Measurements from ENCODE around the gene PMIS2. TPM values are rescaled to one million over a fixed set of nuclear protein-coding genes. Genes with fewer than 3 reads are reported as not detected.

Gene PMIS2
- total RNA-seq, 1 experiment from 2014 or later, result not detected

DNA sequence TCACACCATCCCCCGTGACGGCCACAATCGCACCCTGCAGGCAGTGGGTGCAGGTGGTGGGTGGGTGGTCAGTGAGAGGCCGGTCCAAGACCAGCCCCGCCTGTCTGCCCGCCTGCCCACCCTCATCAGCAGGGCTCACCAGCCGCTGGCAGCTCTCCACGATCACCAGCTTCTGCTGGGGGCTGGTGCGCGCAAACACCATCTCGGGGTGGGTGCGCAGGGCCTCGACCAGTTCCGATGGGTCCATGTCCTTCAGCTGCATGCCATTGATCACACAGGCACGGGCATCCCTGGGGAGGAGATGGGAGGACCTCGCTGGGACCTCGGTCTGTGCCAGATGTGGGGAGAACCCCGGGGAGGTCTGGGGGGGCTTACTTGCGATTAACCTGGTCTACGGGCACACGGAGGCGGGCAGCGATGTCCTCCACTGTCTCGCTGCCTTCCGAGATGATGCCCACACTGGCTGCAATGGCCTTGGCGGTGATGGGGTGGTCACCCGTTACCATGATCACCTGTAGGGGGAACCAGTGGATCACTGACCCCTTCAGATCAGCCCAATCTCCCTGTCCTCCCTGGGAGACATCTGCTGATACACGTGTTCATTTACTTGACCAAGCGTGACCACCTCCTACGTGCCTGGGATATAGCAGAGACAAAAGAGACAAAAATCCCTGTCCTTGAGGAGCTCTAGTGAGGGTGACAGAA is 30.5 kb upstream of the PMIS2 start:
- in situ Hi-C loops (cut with HindIII; ENCODE audit: low sequenced_read_pairs), result loop anchor here (5.0 kb wide), 1 partner anchor 52 kb away; no protein-coding TSS in a partner anchor
- peak; percentile 23 for DNase-seq (ENCODE audit: low spot score)

DNA sequence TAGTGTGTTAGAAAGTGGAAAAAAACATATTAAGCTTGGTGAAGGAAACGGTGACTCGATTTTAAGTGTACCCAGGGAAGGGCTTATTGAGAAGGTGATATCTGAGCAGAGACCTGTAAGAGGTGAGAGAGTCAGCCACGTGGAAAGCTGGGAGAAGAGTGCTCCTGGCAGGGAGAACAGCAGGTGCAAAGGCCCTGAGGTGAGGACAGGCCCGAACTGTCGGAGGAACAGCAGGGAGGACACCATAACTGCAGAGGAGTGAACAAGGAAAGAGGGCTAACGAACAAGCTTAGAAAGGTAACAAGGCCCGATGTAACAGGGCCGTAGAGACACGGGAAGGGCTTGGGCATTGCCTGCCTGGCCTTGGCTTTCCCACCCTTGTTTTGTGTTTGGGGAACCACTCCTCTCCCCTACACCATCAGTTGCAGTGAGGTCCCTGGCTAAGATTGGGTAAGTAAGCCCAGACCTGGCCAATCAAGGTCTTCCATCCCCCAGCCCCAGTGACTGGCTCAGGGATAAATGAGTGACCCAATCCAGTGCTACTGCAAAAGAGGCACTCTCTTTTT is 29.9 kb upstream of the PMIS2 start:
- no peak for DNase-seq (ENCODE audit: low spot score)
- in situ Hi-C loops (cut with HindIII; ENCODE audit: low sequenced_read_pairs), result loop anchor here (5.0 kb wide), 1 partner anchor 51 kb away; no protein-coding TSS in a partner anchor

DNA sequence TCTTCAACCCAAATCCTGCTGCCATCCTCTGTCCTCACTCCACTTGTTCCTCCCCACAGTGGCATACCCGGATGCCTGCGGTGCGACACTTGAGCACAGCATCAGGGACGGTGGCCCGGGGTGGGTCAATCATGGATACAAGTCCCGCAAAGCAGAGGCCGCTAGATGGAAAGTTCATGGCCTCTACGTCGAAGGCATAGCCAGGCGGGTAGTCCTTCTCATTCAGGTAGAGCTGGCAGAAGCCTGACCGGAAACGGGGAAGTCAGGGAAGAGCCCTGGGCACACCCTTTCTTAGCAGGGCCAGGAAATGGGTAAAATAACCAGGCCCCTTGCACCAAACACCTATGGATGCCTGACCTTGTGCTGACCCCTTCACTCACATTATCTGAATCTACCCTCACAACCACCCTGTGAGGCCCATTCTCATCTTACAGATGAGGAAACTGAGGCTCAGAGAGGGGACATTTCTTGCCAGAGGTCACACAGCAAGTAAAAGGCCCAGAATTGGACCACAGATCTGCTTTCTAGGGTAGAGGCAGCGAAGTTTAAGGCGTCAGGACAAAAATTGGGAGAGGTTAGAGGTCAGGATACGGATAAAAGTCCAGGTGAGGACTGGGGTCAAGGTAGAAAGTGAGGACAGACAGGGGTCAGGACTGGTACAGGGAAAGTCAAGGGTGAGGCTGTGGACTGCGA is 29.0 kb upstream of the PMIS2 start:
- no peak for DNase-seq (ENCODE audit: low spot score)
- in situ Hi-C loops (cut with HindIII; ENCODE audit: low sequenced_read_pairs), result loop anchor here (5.0 kb wide), 1 partner anchor 50 kb away; no protein-coding TSS in a partner anchor

DNA sequence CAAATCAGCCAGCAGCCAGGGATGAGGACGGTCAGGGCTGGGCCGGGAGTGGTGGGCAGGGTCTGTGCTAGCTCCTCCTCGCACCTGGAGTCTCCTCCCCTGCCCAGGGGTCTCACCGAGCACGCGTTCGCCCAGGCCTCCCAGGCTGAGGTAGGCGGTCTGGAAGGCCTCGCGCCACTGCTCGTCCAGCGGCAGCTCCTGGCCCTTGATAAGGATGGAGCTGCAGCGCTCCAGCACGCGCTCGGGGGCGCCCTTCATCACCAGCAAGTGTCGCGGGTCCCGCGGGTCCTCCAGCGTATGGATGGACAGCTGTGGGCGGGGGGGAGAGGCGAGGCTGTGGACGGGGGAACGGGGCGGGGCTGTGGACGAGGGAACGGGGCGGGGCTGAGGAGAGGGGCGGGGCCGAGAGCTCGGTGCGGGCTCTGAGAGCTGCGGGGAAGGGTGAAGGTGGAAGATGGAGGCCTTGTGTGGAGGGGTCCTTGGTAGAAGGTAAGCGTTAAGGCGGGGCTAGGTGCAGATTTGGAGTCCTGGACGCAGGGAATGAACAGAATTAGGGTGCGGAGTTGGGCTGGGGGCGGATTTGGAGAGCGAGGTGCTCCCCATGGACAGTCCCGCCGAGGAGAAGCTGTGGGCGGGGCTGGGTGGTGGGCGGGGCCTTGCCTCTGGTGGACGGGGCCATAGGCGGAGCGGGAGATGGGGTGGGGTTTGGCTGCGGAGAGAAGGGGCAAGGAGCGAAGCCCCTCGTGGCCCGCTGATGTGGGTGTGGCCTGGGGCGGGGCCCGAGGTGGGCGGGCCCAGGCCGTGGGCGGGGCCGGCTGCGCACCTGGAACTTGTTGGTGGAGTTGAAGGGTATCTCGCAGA is 28.2 kb upstream of the PMIS2 start:
- peak; percentile 78 for DNase-seq (ENCODE audit: low spot score)
- in situ Hi-C loops (cut with HindIII; ENCODE audit: low sequenced_read_pairs), result loop anchor here (5.0 kb wide), 1 partner anchor 50 kb away; no protein-coding TSS in a partner anchor

DNA sequence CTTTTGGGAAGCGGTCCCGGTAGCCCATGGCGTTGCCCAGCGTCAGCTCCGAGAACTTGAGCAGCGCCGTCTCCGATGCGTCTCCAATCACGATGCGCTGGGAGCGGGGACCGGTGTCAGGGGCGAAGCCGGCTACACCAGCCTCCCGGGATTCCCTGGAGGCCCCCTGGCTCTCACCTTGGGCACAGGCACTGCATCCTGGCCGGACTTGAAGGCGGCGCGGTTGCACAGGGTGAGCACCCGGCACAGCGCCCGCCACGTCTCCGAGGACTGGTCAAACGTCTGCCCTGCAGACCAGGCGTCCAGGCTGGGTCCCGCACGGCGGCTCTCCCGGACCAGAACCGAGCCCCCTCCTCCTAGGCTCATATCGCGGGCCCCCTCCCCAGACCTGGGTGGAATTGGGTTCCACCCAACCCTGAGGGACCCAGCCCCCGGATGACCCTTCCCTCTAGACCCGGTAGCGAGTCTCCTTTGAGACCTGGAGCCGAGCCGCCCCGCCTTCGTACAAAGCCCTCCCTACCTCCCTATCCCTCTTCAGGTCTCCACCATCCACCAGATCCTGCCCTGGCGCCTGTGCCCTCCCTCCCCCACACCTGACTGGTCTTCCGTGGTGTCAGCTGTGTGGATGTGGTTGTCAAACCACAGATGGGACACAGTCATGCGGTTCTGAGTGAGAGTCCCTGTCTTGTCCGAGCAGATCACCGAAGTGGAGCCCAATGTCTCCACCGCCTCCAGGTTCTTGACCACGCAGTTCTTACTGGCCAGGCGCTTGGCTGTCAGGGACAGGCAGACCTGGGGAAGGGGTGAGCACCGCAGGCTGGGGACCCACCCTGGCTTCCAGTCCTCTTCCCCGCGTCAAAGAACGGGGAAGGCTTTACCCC is 27.3 kb upstream of the PMIS2 start:
- in situ Hi-C loops (cut with HindIII; ENCODE audit: low sequenced_read_pairs), result loop anchor here (5.0 kb wide), 1 partner anchor 49 kb away; no protein-coding TSS in a partner anchor

DNA sequence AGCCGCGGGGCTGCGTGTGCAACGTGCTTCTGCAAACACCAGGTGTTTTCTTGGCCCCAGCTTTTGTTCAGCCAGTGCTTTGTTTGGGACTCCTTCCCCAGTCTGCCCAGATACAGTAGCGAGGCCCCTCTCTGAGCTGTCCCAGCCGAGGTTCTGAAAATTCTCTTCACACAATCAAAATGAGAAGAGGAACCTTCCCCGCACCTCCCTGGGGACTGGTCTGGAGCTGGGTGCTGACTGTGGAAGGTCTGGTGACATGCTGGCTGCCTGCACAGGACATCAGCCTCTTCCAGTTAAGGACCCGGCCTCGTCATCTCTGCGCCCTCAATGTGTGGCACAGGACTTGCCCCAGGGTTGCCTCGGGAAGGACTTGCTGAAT is 26.7 kb upstream of the PMIS2 start:
- no peak for DNase-seq (ENCODE audit: low spot score)
- in situ Hi-C loops (cut with HindIII; ENCODE audit: low sequenced_read_pairs), result loop anchor here (5.0 kb wide), 1 partner anchor 48 kb away; no protein-coding TSS in a partner anchor

More for the DNA sequence above, 27.3 kb upstream of the PMIS2 start:
- DNase-seq (ENCODE audit: low spot score), result no peak

DNA sequence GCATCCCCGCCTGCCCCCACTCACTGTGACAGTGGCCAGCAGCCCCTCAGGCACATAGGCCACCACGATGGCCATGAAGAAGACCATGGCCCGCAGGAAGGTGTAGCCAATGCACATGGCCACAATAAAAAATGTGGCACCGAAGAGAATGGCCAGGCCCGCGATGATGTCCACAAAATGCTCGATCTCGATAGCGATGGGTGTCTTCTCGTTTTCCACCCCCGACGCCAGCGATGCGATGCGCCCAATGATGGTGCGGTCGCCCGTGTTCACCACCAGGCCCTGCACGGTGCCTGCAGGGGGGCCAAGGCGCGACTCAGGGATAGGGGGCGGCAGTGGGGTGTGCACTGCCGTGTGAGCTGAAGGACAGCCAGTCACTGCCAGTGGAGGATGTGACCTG is 26.2 kb upstream of the PMIS2 start:
- no peak for DNase-seq (ENCODE audit: low spot score)
- in situ Hi-C loops (cut with HindIII; ENCODE audit: low sequenced_read_pairs), result loop anchor here (5.0 kb wide), 1 partner anchor 48 kb away; no protein-coding TSS in a partner anchor

DNA sequence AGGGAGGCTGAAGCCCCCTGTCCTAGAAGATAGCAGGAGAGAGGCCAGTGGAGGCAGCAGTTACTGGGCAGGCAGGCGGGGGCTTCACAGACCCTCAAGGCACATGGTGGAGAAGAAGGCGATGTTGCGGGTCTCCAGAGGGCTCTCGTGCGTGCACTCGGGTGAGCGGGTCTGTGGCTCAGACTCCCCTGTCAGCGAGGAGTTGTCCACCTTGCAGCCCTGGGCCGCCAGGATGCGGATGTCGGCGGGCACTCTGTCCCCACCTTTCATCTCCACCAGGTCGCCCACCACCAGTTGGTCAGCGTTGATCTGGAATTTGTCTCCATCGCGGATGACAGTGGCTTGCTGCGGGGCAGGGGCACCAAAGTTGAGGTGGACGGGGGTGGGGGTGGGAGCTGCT is 25.7 kb upstream of the PMIS2 start:
- in situ Hi-C loops (cut with HindIII; ENCODE audit: low sequenced_read_pairs), result no loop called here

DNA sequence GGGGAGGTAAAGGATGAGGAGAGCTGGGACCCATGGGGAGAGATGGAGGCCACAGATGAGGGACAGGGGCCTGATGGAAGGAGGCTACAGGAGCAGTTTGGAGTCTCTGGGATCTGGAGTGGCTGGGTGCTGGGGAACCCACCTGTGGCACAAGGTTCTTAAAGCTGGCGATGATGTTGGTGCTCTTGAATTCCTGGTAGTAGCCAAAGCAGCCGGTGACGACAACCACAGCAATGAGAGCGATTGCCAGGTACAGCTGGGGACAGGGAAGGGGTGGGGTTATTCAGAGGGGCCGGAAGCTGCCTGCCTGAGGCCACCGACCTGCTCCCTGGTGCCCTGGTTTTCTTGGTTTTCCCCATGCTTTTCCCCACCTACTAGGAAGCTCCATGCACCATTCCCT is 25.3 kb upstream of the PMIS2 start:
- in situ Hi-C loops (cut with HindIII; ENCODE audit: low sequenced_read_pairs), result no loop called here
- DNase-seq (ENCODE audit: low spot score), result no peak

More for the DNA sequence above, 25.7 kb upstream of the PMIS2 start:
- no peak for DNase-seq (ENCODE audit: low spot score)

DNA sequence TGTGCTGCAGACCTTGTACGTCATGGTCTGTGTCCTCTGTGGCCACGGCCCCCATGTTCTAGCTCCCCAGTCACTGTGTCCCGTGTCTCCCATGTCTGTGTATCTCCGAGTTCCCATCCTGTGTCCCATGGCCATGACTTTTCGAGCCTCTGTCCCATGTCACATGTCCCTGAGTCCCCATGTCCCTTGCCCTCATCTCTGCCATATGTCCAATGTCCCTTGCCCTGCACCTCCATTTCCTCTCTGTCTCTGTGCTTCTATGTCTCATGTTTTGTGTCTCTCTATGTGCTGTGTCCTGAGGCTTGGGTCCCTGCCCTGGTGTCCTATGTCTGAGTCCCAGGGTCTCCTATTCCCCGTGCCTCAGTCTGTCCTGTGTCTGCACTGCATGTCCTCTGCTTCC is 24.5 kb upstream of the PMIS2 start:
- no peak for DNase-seq (ENCODE audit: low spot score)
- in situ Hi-C loops (cut with HindIII; ENCODE audit: low sequenced_read_pairs), result no loop called here

DNA sequence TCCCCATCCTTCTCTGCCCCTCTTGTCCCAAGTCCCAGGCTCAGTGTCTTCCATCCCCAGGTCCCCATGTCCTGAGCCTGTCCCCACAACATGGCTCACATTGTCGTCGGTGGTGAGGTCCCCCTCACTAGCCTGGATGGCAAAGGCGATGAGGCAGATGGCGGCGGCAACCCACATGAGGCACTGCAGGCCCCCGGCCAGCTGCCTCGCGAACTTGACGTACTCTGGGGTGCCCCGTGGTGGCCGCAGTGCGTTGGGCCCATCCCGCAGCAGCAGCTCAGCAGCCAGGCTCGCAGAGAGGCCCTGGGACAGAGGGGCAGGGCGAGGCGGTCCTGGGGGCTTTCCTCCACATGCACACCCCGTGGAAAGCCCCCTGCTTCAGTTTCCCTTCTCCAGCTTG is 23.6 kb upstream of the PMIS2 start:
- in situ Hi-C loops (cut with HindIII; ENCODE audit: low sequenced_read_pairs), result no loop called here
- no peak for DNase-seq (ENCODE audit: low spot score)

DNA sequence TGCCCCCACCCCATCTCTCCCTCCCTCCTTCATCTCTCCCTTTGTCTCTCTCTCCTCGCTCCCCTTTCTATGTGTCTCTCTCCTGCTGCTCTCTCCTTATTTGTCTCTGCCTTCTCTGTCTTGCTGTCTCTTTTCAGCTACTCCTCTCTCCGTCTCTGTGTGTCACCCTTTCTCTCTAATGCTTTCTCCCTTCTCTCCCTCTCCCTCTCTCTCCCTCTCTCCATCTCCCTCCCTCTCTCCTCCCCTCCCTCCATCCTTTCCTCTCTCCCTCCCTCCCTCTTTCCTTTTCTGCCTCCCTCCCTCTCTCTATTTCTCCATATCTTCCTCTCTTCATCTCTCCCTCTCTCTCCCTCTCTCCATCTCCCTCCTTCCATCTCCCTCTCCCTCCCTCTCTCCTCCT is 23.2 kb upstream of the PMIS2 start:
- DNase-seq (ENCODE audit: low spot score), result no peak
- in situ Hi-C loops (cut with HindIII; ENCODE audit: low sequenced_read_pairs), result no loop called here

DNA sequence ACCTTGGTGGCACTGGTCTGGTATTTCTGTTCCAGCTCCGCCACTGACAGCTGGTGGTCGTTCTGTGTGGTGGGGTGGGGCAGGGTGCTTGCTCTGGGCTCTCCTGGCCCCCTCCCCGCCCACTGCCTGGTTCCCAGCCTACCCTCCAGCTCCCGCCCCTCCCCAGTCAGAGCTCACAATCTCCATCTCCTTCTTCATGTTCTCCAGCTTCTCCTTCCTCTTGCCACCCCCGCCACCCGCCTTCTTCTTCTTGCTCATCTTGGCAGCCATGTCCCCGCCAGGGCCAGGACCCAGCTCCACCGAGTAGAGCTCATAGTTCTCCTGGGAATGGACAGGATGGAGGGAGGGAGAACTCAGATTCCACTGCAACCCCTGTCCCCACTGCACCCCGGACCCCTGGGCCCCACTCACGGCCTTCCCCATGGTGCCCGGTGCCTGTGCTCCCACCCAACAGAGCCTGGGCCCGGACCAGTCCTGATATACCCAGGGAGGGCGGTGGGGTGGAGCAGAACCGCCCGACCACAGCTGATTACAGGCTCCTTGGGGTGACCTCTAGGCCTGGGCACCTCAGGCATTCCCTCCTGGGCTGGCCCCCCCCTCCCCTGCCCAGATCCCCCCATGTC is 22.7 kb upstream of the PMIS2 start, which contains the start of gene ATP4A:
TSS of gene ATP4A (minus strand) at position 452 of the 623 bp plus-strand sequence. CDS start at position 423, 29 bp downstream.
- in situ Hi-C loops (cut with HindIII; ENCODE audit: low sequenced_read_pairs), result no loop called here
- no peak for DNase-seq (ENCODE audit: low spot score)

DNA sequence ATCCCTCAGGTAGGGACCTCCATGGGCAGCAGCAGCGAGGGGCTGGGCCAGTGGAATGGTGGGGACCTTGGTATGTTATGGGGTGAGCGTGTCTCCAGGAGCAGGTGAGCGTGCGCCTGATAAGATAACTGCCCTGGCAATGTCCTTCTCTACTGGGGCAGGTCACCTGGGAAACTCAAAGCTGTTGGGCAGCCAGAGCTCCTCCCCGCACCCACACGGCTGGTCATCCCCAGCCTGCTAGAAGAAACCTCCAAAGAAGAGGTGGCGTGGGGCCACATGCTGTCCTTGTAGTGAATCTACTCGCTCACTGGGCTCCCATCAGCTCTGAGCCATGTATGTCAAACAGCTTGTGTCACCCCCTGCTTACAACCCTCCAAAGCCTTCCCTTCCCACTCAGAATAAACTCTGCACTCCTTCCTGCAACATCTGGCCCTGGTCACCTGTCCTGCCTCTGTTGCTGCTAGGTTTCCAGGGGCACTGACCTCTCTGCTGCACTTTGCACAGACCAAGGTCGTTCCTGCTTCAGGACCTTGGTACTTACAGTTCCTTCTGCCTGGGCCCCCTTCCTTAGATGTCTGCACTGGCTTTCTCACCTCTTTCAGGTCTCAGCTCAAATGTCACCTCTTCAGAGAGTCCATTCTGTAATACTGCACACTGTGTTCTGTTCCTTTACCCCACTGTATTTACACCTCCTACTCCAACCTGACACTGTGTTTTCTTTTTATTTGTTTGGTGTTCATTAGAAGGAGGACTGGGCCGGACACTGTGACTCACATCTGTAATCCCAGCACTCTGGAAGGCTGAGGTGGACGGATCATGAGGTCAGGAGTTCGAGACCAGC is 20.7 kb upstream of the PMIS2 start:
- no peak for DNase-seq (ENCODE audit: low spot score)
- in situ Hi-C loops (cut with HindIII; ENCODE audit: low sequenced_read_pairs), result no loop called here

DNA sequence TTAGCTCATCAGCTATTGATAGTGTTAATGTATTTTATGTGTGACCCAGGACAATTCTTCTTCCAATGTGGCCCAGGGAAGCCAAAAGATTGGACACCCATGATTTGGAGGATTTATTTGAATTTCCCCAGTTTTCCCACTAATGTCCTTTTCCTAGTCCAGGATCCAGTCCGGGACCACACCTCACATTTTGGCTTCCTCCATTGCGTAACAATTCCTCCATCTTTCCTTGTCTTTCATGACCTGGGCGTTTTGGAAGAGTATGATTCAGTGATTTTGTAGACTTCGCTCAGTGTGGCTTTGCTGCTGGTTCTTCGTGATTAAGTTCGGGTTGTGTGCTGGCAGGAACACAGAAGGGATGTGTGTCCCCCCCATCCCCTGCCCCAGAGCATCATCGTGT is 19.2 kb upstream of the PMIS2 start:
- no peak for DNase-seq (ENCODE audit: low spot score)
- in situ Hi-C loops (cut with HindIII; ENCODE audit: low sequenced_read_pairs), result no loop called here

DNA sequence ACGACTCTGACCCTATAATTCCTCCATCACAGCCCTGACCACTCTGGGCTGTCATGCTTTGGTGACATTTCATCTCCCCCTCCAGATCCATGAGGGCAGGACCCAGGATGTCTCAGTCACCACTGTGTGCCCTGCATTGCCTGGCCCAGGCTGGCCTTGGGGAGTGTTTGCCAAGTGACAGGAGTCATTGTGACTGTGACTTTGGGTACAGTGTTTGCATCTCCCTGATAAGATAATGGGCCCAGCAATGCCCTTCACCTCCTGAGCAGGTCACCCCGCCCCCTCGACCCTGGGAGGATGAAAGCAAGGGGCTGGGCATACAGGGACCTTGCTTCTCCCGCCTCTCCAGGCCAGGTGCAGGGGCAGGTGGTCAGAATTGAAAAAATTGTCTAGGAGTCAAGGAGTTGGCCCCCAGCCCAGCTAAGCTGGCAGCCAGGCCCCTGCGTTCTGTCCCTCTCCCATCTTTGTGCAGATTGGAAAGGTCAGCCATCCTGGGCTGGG is 16.6 kb upstream of the PMIS2 start:
- peak; percentile 79 for DNase-seq (ENCODE audit: low spot score)
- in situ Hi-C loops (cut with HindIII; ENCODE audit: low sequenced_read_pairs), result no loop called here
